Measurements from ENCODE around the gene SSB. TPM values are rescaled to one million over a fixed set of nuclear protein-coding genes. Genes with fewer than 3 reads are reported as not detected.

The SSB gene
- total and polyA plus RNA-seq, 9 of the 15 experiments (the other 6 are each of a cell fraction or from before 2014, with no cell fraction given) = 317 to 849 (median 515) TPM

- TF ChIP-seq GABPB1 (CRISPR knock-in tag; IDR thresholded peaks at IDR 0.05) (no peak), ZNF584 (CRISPR knock-in tag; IDR thresholded peaks at IDR 0.05; ENCODE audit: low read depth) (no peak), HIVEP1 (CRISPR knock-in tag; IDR thresholded peaks at IDR 0.05) (no peak), ZFP36 (IDR thresholded peaks at IDR 0.05; ENCODE audit: low read depth, low read length, partially characterized antibody) (no peak), TARDBP (IDR thresholded peaks at IDR 0.05) (no peak), ESRRA (IDR thresholded peaks at IDR 0.05; ENCODE audit: borderline replicate concordance, low read depth) (no peak), ZNF184 (CRISPR knock-in tag; IDR thresholded peaks at IDR 0.05) (no peak), SAFB2 (IDR thresholded peaks at IDR 0.05; ENCODE audit: borderline replicate concordance, low read depth, low read length, severe bottlenecking) (no peak), TGIF2 (CRISPR knock-in tag; IDR thresholded peaks at IDR 0.05) (no peak), RUNX1 (IDR thresholded peaks at IDR 0.05; ENCODE audit: low read depth) (no peak), ZNF57 (CRISPR knock-in tag; IDR thresholded peaks at IDR 0.05) (no peak), ZBTB1 (CRISPR knock-in tag; IDR thresholded peaks at IDR 0.05; ENCODE audit: borderline replicate concordance, low read depth) (no peak), ZNF707 (CRISPR knock-in tag; conservative IDR thresholded peaks at IDR 0.05) (no peak)
- TF ChIP-seq, protein P1, sequence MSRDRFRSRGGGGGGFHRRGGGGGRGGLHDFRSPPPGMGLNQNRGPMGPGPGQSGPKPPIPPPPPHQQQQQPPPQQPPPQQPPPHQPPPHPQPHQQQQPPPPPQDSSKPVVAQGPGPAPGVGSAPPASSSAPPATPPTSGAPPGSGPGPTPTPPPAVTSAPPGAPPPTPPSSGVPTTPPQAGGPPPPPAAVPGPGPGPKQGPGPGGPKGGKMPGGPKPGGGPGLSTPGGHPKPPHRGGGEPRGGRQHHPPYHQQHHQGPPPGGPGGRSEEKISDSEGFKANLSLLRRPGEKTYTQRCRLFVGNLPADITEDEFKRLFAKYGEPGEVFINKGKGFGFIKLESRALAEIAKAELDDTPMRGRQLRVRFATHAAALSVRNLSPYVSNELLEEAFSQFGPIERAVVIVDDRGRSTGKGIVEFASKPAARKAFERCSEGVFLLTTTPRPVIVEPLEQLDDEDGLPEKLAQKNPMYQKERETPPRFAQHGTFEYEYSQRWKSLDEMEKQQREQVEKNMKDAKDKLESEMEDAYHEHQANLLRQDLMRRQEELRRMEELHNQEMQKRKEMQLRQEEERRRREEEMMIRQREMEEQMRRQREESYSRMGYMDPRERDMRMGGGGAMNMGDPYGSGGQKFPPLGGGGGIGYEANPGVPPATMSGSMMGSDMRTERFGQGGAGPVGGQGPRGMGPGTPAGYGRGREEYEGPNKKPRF (IDR thresholded peaks at IDR 0.05; ENCODE audit: low read depth, low read length) = no peak
- TF ChIP-seq, protein P2, sequence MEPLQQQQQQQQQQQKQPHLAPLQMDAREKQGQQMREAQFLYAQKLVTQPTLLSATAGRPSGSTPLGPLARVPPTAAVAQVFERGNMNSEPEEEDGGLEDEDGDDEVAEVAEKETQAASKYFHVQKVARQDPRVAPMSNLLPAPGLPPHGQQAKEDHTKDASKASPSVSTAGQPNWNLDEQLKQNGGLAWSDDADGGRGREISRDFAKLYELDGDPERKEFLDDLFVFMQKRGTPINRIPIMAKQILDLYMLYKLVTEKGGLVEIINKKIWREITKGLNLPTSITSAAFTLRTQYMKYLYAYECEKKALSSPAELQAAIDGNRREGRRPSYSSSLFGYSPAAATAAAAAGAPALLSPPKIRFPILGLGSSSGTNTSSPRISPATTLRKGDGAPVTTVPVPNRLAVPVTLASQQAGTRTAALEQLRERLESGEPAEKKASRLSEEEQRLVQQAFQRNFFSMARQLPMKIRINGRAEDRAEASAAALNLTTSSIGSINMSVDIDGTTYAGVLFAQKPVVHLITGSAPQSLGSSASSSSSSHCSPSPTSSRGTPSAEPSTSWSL (CRISPR knock-in tag; IDR thresholded peaks at IDR 0.05; ENCODE audit: borderline replicate concordance) = no peak
- TF ChIP-seq, protein P3, sequence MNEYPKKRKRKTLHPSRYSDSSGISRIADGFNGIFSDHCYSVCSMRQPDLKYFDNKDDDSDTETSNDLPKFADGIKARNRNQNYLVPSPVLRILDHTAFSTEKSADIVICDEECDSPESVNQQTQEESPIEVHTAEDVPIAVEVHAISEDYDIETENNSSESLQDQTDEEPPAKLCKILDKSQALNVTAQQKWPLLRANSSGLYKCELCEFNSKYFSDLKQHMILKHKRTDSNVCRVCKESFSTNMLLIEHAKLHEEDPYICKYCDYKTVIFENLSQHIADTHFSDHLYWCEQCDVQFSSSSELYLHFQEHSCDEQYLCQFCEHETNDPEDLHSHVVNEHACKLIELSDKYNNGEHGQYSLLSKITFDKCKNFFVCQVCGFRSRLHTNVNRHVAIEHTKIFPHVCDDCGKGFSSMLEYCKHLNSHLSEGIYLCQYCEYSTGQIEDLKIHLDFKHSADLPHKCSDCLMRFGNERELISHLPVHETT (CRISPR knock-in tag; conservative IDR thresholded peaks at IDR 0.05 in 1 of 2, IDR thresholded peaks at IDR 0.05 in 1 of 2) = no peak
Measured at GRCh38 chr2:169775765-169776164, 22.9 kb upstream of the SSB start (continued).
